HG02970 (cell line): Measurements from ENCODE around the gene DLG2.
"Not testable (repeated sequence)": the region's sequence is repeated elsewhere in the genome, so short reads cannot be mapped to it uniquely, and the experiment has no call there.

ENCODE experiments used
- ATAC-seq: cut with Tn5 transposase; IDR thresholded peaks from one replicate; pipeline ENCODE4 v1.9.1; 2021; ENCODE audit warnings: mild to moderate bottlenecking, moderate library complexity, moderate number of reproducible peaks; ENCODE audit not compliant: unreplicated experiment, low FRiP score

Gene DLG2

DNA sequence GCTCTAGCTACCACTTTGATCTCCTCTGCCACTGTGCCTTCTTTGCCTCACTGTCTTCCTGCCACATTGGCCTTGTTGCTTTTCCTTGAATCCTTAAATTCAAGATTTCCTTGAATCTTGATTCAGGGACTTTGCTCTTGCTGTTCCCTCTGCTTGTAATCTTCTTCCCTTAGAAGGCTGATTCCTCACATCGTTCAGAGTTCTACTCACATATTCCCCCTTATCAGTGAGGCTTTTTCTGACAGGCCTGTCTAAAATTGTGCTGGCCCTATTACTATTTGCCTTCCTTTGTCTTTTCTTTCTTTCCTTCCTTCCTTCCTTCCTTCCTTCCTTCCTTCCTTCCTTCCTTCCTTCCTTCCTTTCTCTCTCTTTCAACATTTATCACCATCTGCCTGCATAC, 2134.1 kb downstream of the DLG2 start:
- ATAC-seq = no peak

DNA sequence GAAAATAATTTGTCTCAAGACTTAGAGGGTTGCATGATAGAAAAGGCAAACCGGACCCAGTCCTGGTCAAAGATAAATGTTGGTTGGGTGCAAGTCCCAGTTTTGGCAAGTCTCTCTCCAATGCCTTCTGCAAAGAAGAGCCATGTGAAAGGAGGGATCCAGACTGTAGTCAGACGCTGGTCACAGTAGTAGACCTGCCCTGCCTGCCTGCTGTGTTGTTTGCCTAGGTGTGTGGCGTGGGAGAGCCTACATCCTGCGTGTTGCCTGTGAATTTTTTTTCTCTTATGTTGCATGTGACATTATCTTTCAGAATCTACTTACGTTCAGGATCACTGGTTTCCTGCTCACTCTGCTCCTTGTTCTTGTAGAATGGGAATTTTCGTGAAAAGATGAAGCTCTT, 2143.3 kb downstream of the DLG2 start:
- ATAC-seq = no peak

DNA sequence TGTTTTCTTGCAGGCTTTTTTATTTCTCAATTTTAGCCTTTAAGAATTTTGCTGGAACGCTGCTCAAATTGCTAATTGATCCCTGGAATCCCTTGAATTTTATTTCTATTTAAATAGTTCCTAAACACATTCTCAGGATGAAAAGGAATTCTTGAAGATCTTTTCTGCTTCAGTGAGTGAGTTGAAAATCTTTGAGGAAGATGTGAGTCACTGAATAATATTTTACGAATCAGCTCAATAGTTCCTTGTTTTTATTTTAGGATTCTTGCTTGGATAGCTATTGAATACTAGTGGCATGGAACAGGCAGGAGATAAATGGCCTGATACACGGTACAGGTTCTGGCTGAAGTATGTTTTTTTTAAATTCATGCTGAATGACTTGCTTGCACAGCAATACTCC, 2146.3 kb downstream of the DLG2 start:
- no peak for ATAC-seq

DNA sequence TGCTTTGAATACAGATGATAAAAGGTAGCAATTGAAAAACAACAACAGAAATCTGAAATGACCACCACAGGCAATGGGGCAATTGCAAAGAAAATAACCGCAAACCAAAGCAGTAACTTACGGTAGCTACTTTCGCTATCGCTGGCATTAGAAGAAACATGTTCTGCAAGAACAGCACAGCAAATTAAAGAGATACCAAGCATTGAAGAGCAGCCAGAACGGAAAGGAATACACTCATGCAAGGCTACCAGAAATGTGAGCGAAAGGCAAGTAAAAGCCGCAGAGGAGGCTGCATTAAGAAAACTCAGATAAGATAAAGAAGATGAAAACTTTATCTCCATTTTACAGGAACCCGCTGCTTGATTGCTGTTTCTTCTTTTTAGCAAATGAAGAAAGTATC, 2146.9 kb downstream of the DLG2 start:
- no peak for ATAC-seq

- ATAC-seq = no peak
Observed at GRCh38 chr11:83477772-83478171, 2149.4 kb downstream of the DLG2 start.

DNA sequence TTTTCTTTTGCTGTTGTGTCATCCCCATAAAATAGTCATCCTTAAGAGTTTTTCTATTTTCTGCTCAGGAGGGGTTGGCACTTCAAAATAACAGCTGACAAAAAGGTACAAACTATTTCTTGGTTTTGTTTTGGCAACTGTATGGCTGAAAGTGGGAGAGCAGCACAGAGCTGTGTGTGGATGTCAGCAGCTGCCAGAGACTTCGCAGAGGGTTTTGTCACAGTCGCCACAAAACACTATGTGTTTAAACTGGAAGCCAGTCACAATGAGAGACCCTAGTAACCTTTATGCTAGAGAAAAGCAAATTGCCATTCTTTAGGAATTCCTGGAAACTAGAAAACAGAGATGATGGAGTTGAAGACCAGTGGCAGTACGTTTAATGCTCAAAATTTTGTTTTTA, 2151.4 kb downstream of the DLG2 start:
- ATAC-seq = no peak

GRCh38 chr11:83473743-83474142, 2153.4 kb downstream of the DLG2 start:
- ATAC-seq = no peak

- ATAC-seq = no peak
Observed at GRCh38 chr11:83472806-83473205, 2154.3 kb downstream of the DLG2 start.

DNA sequence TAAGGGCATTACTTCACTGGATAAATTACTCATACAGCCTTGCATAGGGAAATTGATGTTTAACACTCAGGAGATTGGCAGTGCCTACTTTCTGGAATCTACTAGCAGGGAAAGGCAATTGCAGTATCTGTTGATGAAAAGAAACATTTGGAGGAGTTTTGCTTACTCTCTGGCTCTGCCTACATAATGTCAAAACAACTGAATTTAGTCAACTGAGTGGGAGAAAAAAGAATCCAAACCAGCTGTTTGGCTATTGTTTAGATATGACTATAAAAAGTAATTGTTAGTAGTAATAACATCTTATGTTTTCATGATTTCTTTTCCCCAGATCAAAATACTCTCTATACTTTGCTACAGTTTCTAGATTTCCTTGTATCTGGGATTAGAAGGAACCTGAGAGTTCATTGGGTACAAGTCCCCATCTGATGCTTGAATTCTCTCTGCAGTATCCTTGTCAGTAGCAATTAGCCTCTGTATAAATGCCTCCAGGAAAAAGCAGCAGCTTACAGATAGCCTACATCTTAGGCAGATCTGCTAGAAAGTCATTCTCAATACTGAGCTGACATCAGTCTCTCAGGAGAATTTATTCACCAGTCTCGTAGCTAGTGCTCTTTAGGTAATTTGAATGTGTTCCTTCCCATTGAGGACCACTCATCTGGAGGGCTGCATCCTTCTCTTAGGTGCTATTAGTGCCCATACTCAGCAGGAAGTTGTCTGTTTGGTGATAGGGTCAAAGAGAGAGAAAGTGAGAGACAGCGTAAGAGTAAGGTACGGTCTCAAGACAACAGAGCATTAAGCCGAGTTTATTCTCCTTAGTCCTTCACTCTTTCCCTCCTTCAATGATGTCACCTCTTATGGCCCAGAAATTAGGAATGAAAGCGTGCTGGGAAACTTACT, 2155.1 kb downstream of the DLG2 start:
- no peak for ATAC-seq

- no peak for ATAC-seq
Observed at GRCh38 chr11:83467837-83468236, 2159.3 kb downstream of the DLG2 start.

DNA sequence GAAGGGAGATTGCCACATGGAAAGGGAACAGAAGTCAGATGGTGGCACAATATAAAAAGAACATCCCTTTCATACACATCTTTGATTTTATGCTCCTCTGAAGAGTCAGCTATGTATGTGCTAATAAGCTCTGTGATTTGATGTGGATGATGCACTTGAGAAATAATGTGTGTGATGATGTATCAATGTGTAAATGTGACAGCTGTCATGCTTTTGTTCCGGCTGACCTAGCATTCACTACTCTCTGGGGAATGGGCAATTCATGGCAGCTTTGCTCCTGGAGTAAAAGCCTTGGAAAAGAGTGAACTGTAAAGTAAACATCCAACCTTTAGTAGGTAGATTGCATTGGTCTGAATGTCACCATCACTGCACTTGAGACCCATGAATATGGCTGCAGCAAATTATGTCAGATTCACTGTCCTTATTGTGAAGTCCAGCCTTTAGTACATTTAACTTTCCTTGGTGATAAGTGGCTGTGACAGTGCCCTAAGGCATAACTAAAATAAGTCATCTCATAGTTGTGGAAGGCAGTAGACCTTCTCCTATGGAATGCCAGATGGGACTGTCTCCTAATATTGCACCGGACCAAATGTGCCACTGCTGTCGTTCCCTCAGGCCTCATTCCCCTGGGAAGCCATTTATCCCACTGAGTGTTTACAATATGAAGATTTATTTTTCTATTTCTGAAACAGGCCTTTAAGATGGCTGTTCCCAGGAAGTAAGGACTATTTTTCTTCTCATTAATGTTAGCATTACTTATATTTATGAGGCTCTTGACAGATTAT, 2162.8 kb downstream of the DLG2 start:
- ATAC-seq = no peak

GRCh38 chr11:83459798-83460197, 2167.3 kb downstream of the DLG2 start:
- ATAC-seq = no peak

DNA sequence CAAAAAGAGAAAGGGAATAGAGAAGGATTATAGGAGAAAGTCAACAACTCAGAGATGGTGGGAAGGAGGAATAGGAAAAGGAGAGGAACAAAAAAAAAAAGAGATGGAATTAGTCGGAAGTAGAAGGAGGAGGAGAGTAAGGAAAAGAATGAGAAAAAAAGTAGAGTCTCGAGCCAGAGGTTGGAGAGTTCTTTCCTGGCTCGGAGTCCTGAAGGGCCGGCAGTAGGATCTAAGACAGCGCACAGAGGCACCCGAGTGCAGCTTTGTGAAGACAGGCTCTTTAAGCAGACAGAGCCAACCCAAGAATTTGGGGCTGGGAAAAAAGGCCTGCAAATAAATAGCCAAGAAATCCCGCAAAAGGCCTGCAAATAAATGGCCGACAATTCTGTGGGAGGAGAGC, 2170.6 kb downstream of the DLG2 start:
- no peak for ATAC-seq

- ATAC-seq = no peak
Observed at GRCh38 chr11:83456075-83456474, 2171.1 kb downstream of the DLG2 start.

DNA sequence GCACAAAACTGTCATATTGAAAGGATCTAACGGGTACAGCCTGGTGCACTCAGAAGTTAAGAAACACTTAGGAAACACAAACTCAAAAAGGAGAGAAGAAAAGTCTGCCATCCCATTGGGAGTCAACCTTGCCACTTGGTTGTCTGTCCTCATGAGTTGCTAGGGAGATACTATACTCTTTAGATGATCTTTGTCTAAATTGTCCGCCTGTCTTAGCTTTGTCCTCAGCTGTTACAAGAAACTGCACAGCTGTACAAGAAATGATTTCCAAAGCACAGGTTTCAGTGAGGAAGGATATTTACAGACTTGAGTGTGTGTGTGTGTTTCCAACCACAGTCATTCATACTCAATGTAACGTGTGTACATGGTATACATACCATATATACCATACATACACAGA, 2171.8 kb downstream of the DLG2 start:
- ATAC-seq = no peak

- no peak for ATAC-seq
Observed at GRCh38 chr11:83454674-83455073, 2172.5 kb downstream of the DLG2 start.

- no peak for ATAC-seq
Observed at GRCh38 chr11:83449338-83449913, 2177.7 kb downstream of the DLG2 start.

DNA sequence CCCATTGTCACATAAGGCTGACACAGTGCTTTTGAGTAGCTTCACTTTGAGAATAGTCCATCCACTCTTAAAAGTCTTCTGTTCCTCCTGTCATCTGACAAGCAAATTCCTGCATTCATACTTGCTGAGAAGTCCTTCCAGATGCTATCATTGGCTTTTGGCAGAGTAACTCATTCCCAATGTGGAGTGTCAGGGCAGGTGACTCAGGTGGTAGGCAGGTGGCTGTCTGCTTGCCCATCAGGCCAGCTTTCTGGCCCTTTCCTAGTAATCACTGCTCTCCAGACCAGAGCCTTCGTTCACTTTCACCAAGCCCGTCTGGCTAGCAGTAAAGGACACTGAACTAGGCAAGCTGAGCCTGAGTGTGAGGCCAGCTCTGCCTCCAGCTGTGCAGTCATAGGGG, 2178.5 kb downstream of the DLG2 start:
- ATAC-seq = no peak

DNA sequence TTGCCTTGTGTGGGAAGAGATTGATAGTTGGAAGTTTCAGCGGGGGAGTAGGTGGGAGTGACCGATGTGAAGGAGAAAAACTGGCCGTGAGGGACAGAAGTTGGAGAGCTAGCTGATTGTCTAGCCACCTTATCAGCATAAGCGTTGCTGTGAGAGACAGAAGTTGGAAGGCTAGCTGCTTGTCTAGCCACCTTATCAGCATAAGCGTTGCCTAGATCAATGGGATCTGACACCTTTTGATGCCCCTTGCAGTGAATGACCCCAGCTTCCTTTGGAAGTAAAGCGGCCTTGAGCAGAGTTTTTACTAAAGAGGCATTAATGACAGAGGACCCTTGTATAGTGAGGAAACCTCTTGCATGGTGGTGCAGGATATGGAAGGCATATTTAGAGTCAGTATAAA, 2183.3 kb downstream of the DLG2 start:
- ATAC-seq = not testable (repeated sequence)

DNA sequence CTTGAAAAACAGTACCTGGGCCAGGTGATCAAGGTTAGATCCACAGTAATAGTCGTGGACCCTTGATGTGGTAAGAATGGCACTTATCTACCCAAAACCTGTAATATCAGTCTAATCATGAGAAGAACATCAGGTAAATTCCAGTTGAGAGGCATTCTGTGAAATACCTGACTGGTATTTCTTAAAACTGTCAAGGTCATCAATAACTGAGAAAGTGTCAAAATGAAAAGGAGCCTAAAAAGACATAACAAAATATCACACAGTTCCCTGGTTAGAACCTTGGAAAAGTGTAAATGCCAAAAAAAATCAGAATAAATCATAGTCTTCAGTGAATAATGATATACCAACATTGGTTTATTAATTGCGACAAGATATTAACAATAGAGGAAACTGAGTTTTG, 2185.5 kb downstream of the DLG2 start:
- ATAC-seq = no peak

DNA sequence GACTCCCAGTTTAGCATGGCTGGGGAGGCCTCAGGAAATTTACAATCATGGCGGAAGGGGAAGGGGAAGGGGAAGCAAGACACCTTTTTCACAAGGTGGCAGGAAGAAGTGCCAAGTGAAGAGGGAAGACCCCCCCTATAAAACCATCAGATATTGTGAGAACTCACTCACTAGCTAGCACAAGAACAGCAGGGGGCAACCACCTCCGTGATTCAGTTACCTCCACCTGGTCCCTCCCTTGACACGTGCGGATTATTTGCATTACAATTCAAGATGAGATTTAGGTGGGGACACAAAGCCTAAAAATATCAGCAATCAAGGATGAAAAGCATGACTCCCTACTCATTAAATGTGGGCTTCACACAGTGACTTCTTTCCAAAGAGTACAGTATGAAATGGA, 2186.0 kb downstream of the DLG2 start:
- no peak for ATAC-seq
